ENCODE data around the gene MAGEA6.
"Not testable (repeated sequence)": the region's sequence is repeated elsewhere in the genome, so short reads cannot be mapped to it uniquely, and the experiment has no call there.

MAGEA6 gene

DNA sequence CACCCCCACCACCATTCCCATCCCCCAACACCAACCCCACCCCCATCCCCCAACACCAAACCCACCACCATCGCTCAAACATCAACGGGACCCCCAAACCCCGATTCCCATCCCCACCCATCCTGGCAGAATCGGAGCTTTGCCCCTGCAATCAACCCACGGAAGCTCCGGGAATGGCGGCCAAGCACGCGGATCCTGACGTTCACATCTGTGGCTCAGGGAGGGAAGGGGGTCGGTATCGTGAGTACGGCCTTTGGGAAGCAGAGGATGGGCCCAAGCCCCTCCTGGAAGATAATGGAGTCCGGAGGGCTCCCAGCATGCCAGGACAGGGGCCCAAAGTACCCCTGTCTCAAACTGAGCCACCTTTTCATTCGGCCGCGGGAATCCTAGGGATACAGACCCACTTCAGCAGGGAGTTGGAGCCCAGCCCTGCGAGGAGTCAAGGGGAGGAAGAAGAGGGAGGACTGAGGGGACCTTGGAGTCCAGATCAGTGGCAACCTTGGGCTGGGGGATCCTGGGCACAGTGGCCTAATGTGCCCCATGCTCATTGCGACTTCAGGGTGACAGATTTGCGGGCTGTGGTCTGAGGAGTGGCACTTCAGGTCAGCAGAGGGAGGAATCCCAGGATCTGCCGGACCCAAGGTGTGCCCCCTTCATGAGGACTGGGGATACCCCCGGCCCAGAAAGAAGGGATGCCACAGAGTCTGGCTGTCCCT, 35.2 kb downstream of the MAGEA6 start:
- in situ Hi-C loops (cut with HindIII; ENCODE audit: low sequenced_read_pairs) = not testable (repeated sequence)

- in situ Hi-C loops (cut with HindIII; ENCODE audit: low sequenced_read_pairs) = no loop called here
These were observed 36.1 kb downstream of the MAGEA6 start, which contains the start of the genes CSAG1 and MAGEA12 for GRCh38 chrX:152733261-152733975. CSAG1 (minus strand) TSS chrX:152733721; CDS start chrX:152732460, 1,261 bp downstream. MAGEA12 (plus strand) TSS chrX:152733757; CDS start chrX:152736162, 2,405 bp downstream.

DNA sequence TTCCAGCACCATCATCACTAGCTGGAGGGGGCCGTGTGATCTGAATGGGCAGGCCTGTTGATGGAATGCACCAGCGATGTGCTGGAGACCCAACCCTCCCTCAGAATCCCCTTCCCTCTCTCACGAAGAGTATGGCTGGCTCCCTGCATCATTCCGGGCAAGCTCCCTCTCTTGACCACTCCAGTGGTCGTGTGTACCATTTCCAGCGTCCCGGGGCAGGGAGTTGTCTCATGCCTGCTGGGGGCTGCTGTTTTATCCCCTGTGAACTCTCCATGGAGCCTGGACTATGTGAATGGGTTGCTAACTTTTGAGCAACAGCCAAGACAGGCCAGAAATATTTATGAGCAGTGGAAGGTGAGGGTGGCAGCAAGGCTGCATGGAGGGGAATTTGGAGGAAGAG, 44.1 kb downstream of the MAGEA6 start:
- in situ Hi-C loops (cut with HindIII; ENCODE audit: low sequenced_read_pairs) = no loop called here

All from endothelial cell of hepatic sinusoid (primary cell).